ENCODE data around the gene PRIM2.
"Not testable (repeated sequence)": the region's sequence is repeated elsewhere in the genome, so short reads cannot be mapped to it uniquely, and the experiment has no call there.

The PRIM2 gene

GRCh38 chr6:57515171-57515570, 197.7 kb downstream of the PRIM2 start:
- not testable (repeated sequence) for DNase-seq

GRCh38 chr6:57515845-57516244, 198.4 kb downstream of the PRIM2 start:
- DNase-seq, result not testable (repeated sequence)

GRCh38 chr6:57516776-57517175, 199.3 kb downstream of the PRIM2 start:
- not testable (repeated sequence) for DNase-seq

- DNase-seq, result not testable (repeated sequence)
Observed at GRCh38 chr6:57519198-57519597, 201.8 kb downstream of the PRIM2 start.

- not testable (repeated sequence) for DNase-seq
Observed at GRCh38 chr6:57521085-57521484, 203.7 kb downstream of the PRIM2 start.

- not testable (repeated sequence) for DNase-seq
Observed at GRCh38 chr6:57523221-57523620, 205.8 kb downstream of the PRIM2 start.

GRCh38 chr6:57529755-57530154, 212.3 kb downstream of the PRIM2 start:
- not testable (repeated sequence) for DNase-seq

- not testable (repeated sequence) for DNase-seq
Observed at GRCh38 chr6:57532660-57533059, 215.2 kb downstream of the PRIM2 start.

GRCh38 chr6:57535121-57535520, 217.7 kb downstream of the PRIM2 start:
- DNase-seq, result not testable (repeated sequence)

GRCh38 chr6:57535994-57536393, 218.6 kb downstream of the PRIM2 start:
- DNase-seq, result not testable (repeated sequence)

GRCh38 chr6:57537916-57538315, 220.5 kb downstream of the PRIM2 start:
- DNase-seq, result not testable (repeated sequence)

GRCh38 chr6:57551961-57552360, 234.5 kb downstream of the PRIM2 start:
- not testable (repeated sequence) for DNase-seq

GRCh38 chr6:57557855-57558254, 240.4 kb downstream of the PRIM2 start:
- not testable (repeated sequence) for DNase-seq

- not testable (repeated sequence) for DNase-seq
Observed at GRCh38 chr6:57559170-57559569, 241.7 kb downstream of the PRIM2 start.

- DNase-seq, result not testable (repeated sequence)
Observed at GRCh38 chr6:57562233-57562632, 244.8 kb downstream of the PRIM2 start.

GRCh38 chr6:57572119-57572518, 254.7 kb downstream of the PRIM2 start:
- DNase-seq, result not testable (repeated sequence)

- not testable (repeated sequence) for DNase-seq
Observed at GRCh38 chr6:57572844-57573243, 255.4 kb downstream of the PRIM2 start.

GRCh38 chr6:57577023-57577422, 259.6 kb downstream of the PRIM2 start:
- not testable (repeated sequence) for DNase-seq

- DNase-seq, result not testable (repeated sequence)
Observed at GRCh38 chr6:57579489-57579888, 262.1 kb downstream of the PRIM2 start.

- DNase-seq, result not testable (repeated sequence)
Observed at GRCh38 chr6:57581586-57581985, 264.2 kb downstream of the PRIM2 start.

GRCh38 chr6:57601105-57601504, 283.7 kb downstream of the PRIM2 start:
- not testable (repeated sequence) for DNase-seq

GRCh38 chr6:57605303-57605702, 287.9 kb downstream of the PRIM2 start:
- not testable (repeated sequence) for DNase-seq

- not testable (repeated sequence) for DNase-seq
Observed at GRCh38 chr6:57606331-57606730, 288.9 kb downstream of the PRIM2 start.

GRCh38 chr6:57610612-57611011, 293.2 kb downstream of the PRIM2 start:
- DNase-seq, result not testable (repeated sequence)

GRCh38 chr6:57618959-57619358, 301.5 kb downstream of the PRIM2 start:
- DNase-seq, result not testable (repeated sequence)

Measured in activated CD4-positive, alpha-beta T cell treated with anti-CD3 and anti-CD28 coated beads, Interleukin-2, amount 50 U/mL, for 48 hours (primary cell).